ENCODE data around the gene RABL2B.

DNA sequence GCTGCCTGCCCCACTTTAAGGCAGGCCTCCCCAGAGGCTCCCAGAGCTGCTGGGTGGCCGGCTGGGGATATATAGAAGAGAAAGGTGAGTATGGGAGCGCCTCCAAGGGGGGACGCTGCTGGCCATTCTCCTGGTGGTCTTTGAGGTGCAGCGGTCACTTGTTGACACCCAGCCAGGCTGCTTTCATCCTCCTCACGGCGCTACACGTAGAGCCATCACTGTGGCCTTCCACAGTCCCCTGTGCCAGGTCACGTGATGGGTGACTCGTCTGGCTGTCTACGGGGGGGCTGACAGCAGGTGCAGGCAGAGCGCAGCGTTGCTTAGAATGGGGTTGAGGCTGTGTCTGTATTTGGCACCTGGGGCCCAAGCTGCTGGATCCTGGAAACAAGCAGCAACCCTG is 43.5 kb downstream of the RABL2B start:
- TF ChIP-seq, protein P1, sequence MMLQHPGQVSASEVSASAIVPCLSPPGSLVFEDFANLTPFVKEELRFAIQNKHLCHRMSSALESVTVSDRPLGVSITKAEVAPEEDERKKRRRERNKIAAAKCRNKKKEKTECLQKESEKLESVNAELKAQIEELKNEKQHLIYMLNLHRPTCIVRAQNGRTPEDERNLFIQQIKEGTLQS (IDR thresholded peaks at IDR 0.05): no peak
- TF ChIP-seq, protein P2, sequence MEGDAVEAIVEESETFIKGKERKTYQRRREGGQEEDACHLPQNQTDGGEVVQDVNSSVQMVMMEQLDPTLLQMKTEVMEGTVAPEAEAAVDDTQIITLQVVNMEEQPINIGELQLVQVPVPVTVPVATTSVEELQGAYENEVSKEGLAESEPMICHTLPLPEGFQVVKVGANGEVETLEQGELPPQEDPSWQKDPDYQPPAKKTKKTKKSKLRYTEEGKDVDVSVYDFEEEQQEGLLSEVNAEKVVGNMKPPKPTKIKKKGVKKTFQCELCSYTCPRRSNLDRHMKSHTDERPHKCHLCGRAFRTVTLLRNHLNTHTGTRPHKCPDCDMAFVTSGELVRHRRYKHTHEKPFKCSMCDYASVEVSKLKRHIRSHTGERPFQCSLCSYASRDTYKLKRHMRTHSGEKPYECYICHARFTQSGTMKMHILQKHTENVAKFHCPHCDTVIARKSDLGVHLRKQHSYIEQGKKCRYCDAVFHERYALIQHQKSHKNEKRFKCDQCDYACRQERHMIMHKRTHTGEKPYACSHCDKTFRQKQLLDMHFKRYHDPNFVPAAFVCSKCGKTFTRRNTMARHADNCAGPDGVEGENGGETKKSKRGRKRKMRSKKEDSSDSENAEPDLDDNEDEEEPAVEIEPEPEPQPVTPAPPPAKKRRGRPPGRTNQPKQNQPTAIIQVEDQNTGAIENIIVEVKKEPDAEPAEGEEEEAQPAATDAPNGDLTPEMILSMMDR (IDR thresholded peaks at IDR 0.05 in 2 of 3, conservative IDR thresholded peaks at IDR 0.05 in 1 of 3; ENCODE audit: borderline replicate concordance in 1 of 3, insufficient read depth in 1 of 3, low read depth in 2 of 3, low read length in 2 of 3): no peak
- TF ChIP-seq POLR2AphosphoS5 (IDR thresholded peaks at IDR 0.05; ENCODE audit: low read depth, low read length) (no peak), POLR2A (IDR thresholded peaks at IDR 0.05; ENCODE audit: borderline replicate concordance, extremely low read depth, insufficient read depth, insufficient read length) (no peak), EZH2phosphoT487 (IDR thresholded peaks at IDR 0.05; ENCODE audit: borderline replicate concordance) (no peak), JUND (IDR thresholded peaks at IDR 0.05) (no peak), SP1 (IDR thresholded peaks at IDR 0.05; ENCODE audit: low read depth) (no peak)
- TF ChIP-seq, protein P3, sequence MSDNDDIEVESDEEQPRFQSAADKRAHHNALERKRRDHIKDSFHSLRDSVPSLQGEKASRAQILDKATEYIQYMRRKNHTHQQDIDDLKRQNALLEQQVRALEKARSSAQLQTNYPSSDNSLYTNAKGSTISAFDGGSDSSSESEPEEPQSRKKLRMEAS (IDR thresholded peaks at IDR 0.05): no peak
